Cardiac muscle cell (in vitro differentiated cells and primary cell): ENCODE measurements around the gene TPTE. TPM values are rescaled to one million over a fixed set of nuclear protein-coding genes. Genes with fewer than 3 reads are reported as not detected.
"Not testable (repeated sequence)": the region's sequence is repeated elsewhere in the genome, so short reads cannot be mapped to it uniquely, and the experiment has no call there.

ENCODE experiments used
- DNase-seq, 2 donors: peaks; one replicate each; pipeline versions ENCODE4 v3.0.0 to v3.0.0-alpha.2; 2010 to 2017; ENCODE audit warnings: low read depth in 1 of 2, low spot score in 1 of 2
- H3K27ac ChIP-seq: fragments of 200-600 bp; sonication (generic); 2 replicates; pipeline ENCODE4 v1.5.1; 2016
- H3K27me3 ChIP-seq: fragments of 200-600 bp; sonication (generic); 2 replicates; pipeline ENCODE4 v1.6.0; 2016; ENCODE audit warnings: control low read depth
- H3K36me3 ChIP-seq: fragments of 200-600 bp; sonication (generic); 2 replicates; pipeline ENCODE4 v1.5.1; 2016; ENCODE audit warnings: control low read depth
- H3K4me1 ChIP-seq: fragments of 200-600 bp; sonication (generic); 2 replicates; pipeline ENCODE4 v1.8.1; 2017; ENCODE audit warnings: low read depth, mild to moderate bottlenecking, mixed run types
- H3K4me3 ChIP-seq: fragments of 200-600 bp; sonication (generic); 2 replicates; pipeline ENCODE4 v1.5.1; 2016; ENCODE audit warnings: mild to moderate bottlenecking
- H3K9me3 ChIP-seq: fragments of 200-600 bp; sonication (generic); 2 replicates; pipeline ENCODE4 v1.5.1; 2017; ENCODE audit warnings: low read depth, mild to moderate bottlenecking, control low read depth
- CTCF ChIP-seq: IDR thresholded peaks from 2 replicates; pipeline ENCODE4 v1.5.1; 2012; ENCODE audit warnings: low read depth, mild to moderate bottlenecking, low read length
- polyA plus RNA-seq: library from polyadenylated mRNA; unstranded; fragments of >200 nt; fragmentation: Nextera tagmentation; extraction: Ambion mirVana; gene quantifications from 2 replicates; pipeline ENCODE4 v1.2.1, GENCODE V29; 2016
- total RNA-seq: library from RNA; depleted of rRNA; stranded (reverse); fragments of >200 nt; gene quantifications from 2 replicates; pipeline ENCODE4 v1.2.3, GENCODE V29; 2016

Gene TPTE
- total and polyA plus RNA-seq, 2 experiments from 2014 or later: not detected

GRCh38 chr21:10640446-10640845 is 119.1 kb downstream of the TPTE start:
- no peaks in the 10 kb centered on the region for H3K4me1 ChIP-seq
- no peak for DNase-seq
- no peaks in the 10 kb centered on the region for H3K36me3 ChIP-seq
- no peak for TF ChIP-seq CTCF
- H3K4me3 ChIP-seq: no peak overlapping the region
- H3K9me3 ChIP-seq: peaks cover 10% of the 10 kb centered on the region
- H3K27me3 ChIP-seq: no peaks in the 10 kb centered on the region
- no peak overlapping the region for H3K27ac ChIP-seq

GRCh38 chr21:10641107-10641506 is 119.7 kb downstream of the TPTE start:
- no peaks in the 10 kb centered on the region for H3K36me3 ChIP-seq
- H3K9me3 ChIP-seq: peaks cover 10% of the 10 kb centered on the region
- no peak overlapping the region for H3K27ac ChIP-seq
- TF ChIP-seq CTCF: no peak
- no peak overlapping the region for H3K4me3 ChIP-seq
- no peaks in the 10 kb centered on the region for H3K27me3 ChIP-seq
- no peak for DNase-seq
- H3K4me1 ChIP-seq: no peaks in the 10 kb centered on the region

- not testable (repeated sequence) for H3K4me1 ChIP-seq, H3K27ac ChIP-seq, H3K36me3 ChIP-seq, H3K4me3 ChIP-seq, H3K27me3 ChIP-seq, DNase-seq
- peaks cover 11% of the 10 kb centered on the region for H3K9me3 ChIP-seq
Measured at GRCh38 chr21:10645667-10646066, 124.3 kb downstream of the TPTE start.

- H3K27me3 ChIP-seq, H3K9me3 ChIP-seq, DNase-seq, H3K27ac ChIP-seq, H3K4me3 ChIP-seq, H3K36me3 ChIP-seq, H3K4me1 ChIP-seq: not testable (repeated sequence)
Measured at GRCh38 chr21:10649350-10650149, 128.2 kb downstream of the TPTE start.

GRCh38 chr21:10650297-10650696 is 128.9 kb downstream of the TPTE start:
- H3K9me3 ChIP-seq, H3K36me3 ChIP-seq, H3K27ac ChIP-seq, H3K27me3 ChIP-seq, H3K4me1 ChIP-seq, H3K4me3 ChIP-seq, DNase-seq: not testable (repeated sequence)
